ENCODE results near the gene ZFHX2. TPM values are rescaled to one million over a fixed set of nuclear protein-coding genes. Genes with fewer than 3 reads are reported as not detected.

Gene ZFHX2
- total RNA-seq, 1 experiment from 2014 or later = 19.4 TPM

DNA sequence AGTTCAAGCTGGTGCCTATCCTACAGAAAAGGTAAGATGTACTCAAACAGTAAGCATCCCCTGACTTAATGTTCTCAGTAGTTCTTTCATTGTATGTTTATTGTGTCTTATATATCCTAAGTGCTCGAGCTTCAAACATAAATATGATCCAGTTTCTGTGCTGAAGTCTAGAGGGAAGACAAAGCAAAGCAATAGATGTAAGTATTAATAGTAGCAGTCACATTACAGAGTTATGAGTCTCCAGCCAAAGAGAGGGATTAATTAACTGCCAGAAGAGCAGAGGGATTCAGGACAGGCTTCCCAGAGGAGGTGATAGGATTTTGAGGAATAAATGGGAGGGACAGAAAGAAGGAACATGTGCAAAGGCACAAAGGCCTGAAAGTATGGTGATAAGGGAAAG, 80.6 kb downstream of the ZFHX2 start:
- H3K27ac Mint-ChIP-seq = no peak overlapping the region
- H3K27me3 Mint-ChIP-seq (ENCODE audit: low read depth) = peaks cover 3% of the 10 kb centered on the region
- H3K18ac ChIP-seq (ENCODE audit: insufficient read length, low read depth, low read length) = no peak overlapping the region
- no peak overlapping the region for H3K14ac ChIP-seq (ENCODE audit: insufficient read depth, low read length)
- H2BK12ac ChIP-seq (ENCODE audit: insufficient read length, low read depth, low read length) = no peak overlapping the region
- no peak overlapping the region for H3K4ac ChIP-seq (ENCODE audit: low read depth, low read length)
- H3K4me2 ChIP-seq (ENCODE audit: insufficient read depth, insufficient read length, low read length) = no peak overlapping the region
- H2BK20ac ChIP-seq (ENCODE audit: low read depth, low read length, poor library complexity, severe bottlenecking) = no peak overlapping the region
- no peak for DNase-seq
- H3K36me3 Mint-ChIP-seq (ENCODE audit: insufficient read depth in 1 of 3, low read depth in 3 of 3) = peaks cover 20 to 51% (median 47%) of the 10 kb centered on the region in 3 experiments; a peak in 6 of 7 replicates
- peaks cover 3% of the 10 kb centered on the region; the same call in 1 of the 2 replicates for H3K79me2 ChIP-seq (ENCODE audit: insufficient read depth, low read length)
- H3K56ac ChIP-seq (ENCODE audit: insufficient read length, low read depth, low read length) = no peak overlapping the region
- no peak overlapping the region for H4K91ac ChIP-seq (ENCODE audit: insufficient read length, low read depth, low read length)
- TF ChIP-seq, protein P1, sequence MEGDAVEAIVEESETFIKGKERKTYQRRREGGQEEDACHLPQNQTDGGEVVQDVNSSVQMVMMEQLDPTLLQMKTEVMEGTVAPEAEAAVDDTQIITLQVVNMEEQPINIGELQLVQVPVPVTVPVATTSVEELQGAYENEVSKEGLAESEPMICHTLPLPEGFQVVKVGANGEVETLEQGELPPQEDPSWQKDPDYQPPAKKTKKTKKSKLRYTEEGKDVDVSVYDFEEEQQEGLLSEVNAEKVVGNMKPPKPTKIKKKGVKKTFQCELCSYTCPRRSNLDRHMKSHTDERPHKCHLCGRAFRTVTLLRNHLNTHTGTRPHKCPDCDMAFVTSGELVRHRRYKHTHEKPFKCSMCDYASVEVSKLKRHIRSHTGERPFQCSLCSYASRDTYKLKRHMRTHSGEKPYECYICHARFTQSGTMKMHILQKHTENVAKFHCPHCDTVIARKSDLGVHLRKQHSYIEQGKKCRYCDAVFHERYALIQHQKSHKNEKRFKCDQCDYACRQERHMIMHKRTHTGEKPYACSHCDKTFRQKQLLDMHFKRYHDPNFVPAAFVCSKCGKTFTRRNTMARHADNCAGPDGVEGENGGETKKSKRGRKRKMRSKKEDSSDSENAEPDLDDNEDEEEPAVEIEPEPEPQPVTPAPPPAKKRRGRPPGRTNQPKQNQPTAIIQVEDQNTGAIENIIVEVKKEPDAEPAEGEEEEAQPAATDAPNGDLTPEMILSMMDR (conservative IDR thresholded peaks at IDR 0.05) = no peak
- H2BK5ac ChIP-seq (ENCODE audit: insufficient read length, low read length) = no peak overlapping the region
- no peak overlapping the region for H2BK15ac ChIP-seq (ENCODE audit: low read depth, low read length)
- no CpG with 5 or more reads among the region's 1 CpG for WGBS (ENCODE audit: extremely low coverage, insufficient read length, low lambda C conversion rate)
- H3K9me3 ChIP-seq (ENCODE audit: control insufficient read depth, low read depth, low read length) = no peaks in the 10 kb centered on the region
- H2AFZ ChIP-seq (ENCODE audit: low read length) = no peak overlapping the region
- H3T11ph ChIP-seq (ENCODE audit: low read length) = no peak overlapping the region
- H3K23ac ChIP-seq (ENCODE audit: insufficient read length, low read depth, low read length) = no peak overlapping the region
- peaks cover 3% of the 10 kb centered on the region for H3K23me2 ChIP-seq (ENCODE audit: insufficient read length, low read depth, low read length, poor library complexity, severe bottlenecking)
- no peaks in the 10 kb centered on the region for H4K20me1 ChIP-seq (ENCODE audit: control insufficient read depth, insufficient read depth, insufficient read length)
- no peak overlapping the region for H2AK5ac ChIP-seq (ENCODE audit: insufficient read length, low read length)
- H3K9ac ChIP-seq (ENCODE audit: extremely low read depth, insufficient read length, low read length) = no peak overlapping the region
- H3K4me3 Mint-ChIP-seq = no peak overlapping the region; a peak in 2 of 5 replicates
- H3K9me3 Mint-ChIP-seq = no peaks in the 10 kb centered on the region
- H3K27me3 ChIP-seq (ENCODE audit: insufficient read depth, low read length) = no peaks in the 10 kb centered on the region
- H3K79me1 ChIP-seq (ENCODE audit: insufficient read depth, low read depth, low read length, poor library complexity, severe bottlenecking) = no peaks in the 10 kb centered on the region
- no peaks in the 10 kb centered on the region for H3K4me1 ChIP-seq (ENCODE audit: insufficient read depth, low read length)
- no peak overlapping the region for H3K27ac ChIP-seq (ENCODE audit: insufficient read length, low read depth, low read length)
- no peak overlapping the region for H4K8ac ChIP-seq (replicated peaks; ENCODE audit: insufficient read length, low read depth, low read length)
- peaks cover 0 to 4% of the 10 kb centered on the region in 2 experiments; a peak in 2 of 4 replicates for H3K4me1 Mint-ChIP-seq
- H4K5ac ChIP-seq (ENCODE audit: insufficient read length, low read depth, low read length) = no peak overlapping the region
- no peak overlapping the region for H2BK120ac ChIP-seq (ENCODE audit: low read depth, low read length, poor library complexity, severe bottlenecking)

Other genes with a start within 250 kb of the ZFHX2 start
- gene PPP1R3E, start 248.9 kb downstream of the ZFHX2 start, total RNA-seq (2021) = 2.6 and 3.9 TPM in 2 replicates
- 8.4 and 8.8 TPM in 2 replicates for gene BCL2L2, start 244.9 kb downstream of the ZFHX2 start, total RNA-seq (2021)
- gene PABPN1, start 230.3 kb downstream of the ZFHX2 start, total RNA-seq (2021) = 331 and 333 TPM in 2 replicates
- gene SLC22A17, start 198.9 kb downstream of the ZFHX2 start, total RNA-seq (2021) = 33.0 and 34.0 TPM in 2 replicates
- gene EFS, start 186.6 kb downstream of the ZFHX2 start, total RNA-seq (2021) = 31.9 and 32.1 TPM in 2 replicates
- gene IL25, start 179.0 kb downstream of the ZFHX2 start, total RNA-seq (2021) = not detected in 2 replicates
- not detected in 2 replicates for gene CMTM5, start 174.7 kb downstream of the ZFHX2 start, total RNA-seq (2021)
- 0.07 and 0.13 TPM in 2 replicates for gene MYH6, start 143.5 kb downstream of the ZFHX2 start, total RNA-seq (2021)
- gene MYH7, start 116.1 kb downstream of the ZFHX2 start, total RNA-seq (2021) = not detected in 2 replicates
- 51.7 and 53.1 TPM in 2 replicates for gene NGDN, start 82.1 kb downstream of the ZFHX2 start, total RNA-seq (2021)
- gene THTPA, start 4.5 kb upstream of the ZFHX2 start, total RNA-seq (2021) = 13.4 and 15.6 TPM in 2 replicates
- gene AP1G2, start 16.0 kb upstream of the ZFHX2 start, total RNA-seq (2021) = 107 and 121 TPM in 2 replicates
- gene JPH4, start 27.0 kb upstream of the ZFHX2 start, total RNA-seq (2021) = 6.7 and 6.8 TPM in 2 replicates
- 0.66 and 0.77 TPM in 2 replicates for gene DHRS2, start 84.6 kb upstream of the ZFHX2 start, total RNA-seq (2021)

Measured in H9 (cell line).